OCI-LY1 (cell line): ENCODE measurements around the gene KCNRG.

Experiments used
- CTCF ChIP-seq: fragments of 200-600 bp; sonication (generic), shearing (Covaris generic); IDR thresholded peaks from 2 replicates; pipeline ENCODE4 v1.5.1; 2017; ENCODE audit warnings: mild to moderate bottlenecking, antibody characterized with exemption, low read length, moderate library complexity, mixed read lengths
- EZH2 ChIP-seq: fragments of 200-600 bp; sonication (generic), shearing (Covaris generic); IDR thresholded peaks from 2 replicates; pipeline ENCODE4 v1.8.0; 2017; ENCODE audit warnings: borderline replicate concordance, mixed run types, mild to moderate bottlenecking, antibody characterized with exemption, low read length, moderate library complexity, mixed read lengths

GRCh38 chr13:50037788-50038187 lies 22.5 kb downstream of the KCNRG start:
- no peak for TF ChIP-seq CTCF
- TF ChIP-seq EZH2, result no peak
